GM21390 (cell line): ENCODE results near the gene IGLON5.

Experiments
- ATAC-seq: cut with Tn5 transposase; IDR thresholded peaks from one replicate; pipeline ENCODE4 v1.9.1; 2021; ENCODE audit not compliant: unreplicated experiment

The IGLON5 gene

DNA sequence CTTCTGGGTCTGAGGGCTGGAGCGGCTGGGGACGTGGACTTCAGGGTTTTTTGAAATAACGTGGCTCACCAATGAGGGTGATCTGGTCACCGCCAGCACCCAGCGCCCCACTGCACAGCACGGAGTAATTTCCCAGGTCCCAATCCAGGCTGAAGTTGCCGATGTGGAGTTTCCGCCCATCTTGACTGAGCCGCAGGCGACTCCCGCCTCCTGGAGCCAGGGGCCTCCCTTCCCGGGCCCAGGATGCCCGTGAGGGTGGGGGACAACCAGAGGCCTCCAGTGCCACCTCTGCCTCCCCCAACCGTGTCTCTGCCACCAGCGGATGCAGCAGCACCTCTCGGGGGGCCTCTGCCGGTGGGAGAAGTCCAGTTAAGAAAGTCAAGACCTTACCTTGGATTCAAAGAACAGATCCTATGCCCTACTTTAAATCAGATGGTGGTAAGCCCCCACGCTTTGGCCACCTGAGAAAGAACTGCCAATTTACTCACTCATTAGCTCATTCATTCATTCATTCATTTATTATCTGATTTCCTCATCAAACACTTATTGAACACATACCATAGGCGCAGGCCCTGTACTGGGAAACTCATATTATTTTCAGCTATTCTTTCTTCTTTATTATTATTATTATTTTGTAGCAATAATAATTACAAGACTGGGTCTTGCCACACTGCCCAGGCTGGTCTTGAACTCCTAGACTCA, 26.6 kb downstream of the IGLON5 start:
- ATAC-seq, result no peak

DNA sequence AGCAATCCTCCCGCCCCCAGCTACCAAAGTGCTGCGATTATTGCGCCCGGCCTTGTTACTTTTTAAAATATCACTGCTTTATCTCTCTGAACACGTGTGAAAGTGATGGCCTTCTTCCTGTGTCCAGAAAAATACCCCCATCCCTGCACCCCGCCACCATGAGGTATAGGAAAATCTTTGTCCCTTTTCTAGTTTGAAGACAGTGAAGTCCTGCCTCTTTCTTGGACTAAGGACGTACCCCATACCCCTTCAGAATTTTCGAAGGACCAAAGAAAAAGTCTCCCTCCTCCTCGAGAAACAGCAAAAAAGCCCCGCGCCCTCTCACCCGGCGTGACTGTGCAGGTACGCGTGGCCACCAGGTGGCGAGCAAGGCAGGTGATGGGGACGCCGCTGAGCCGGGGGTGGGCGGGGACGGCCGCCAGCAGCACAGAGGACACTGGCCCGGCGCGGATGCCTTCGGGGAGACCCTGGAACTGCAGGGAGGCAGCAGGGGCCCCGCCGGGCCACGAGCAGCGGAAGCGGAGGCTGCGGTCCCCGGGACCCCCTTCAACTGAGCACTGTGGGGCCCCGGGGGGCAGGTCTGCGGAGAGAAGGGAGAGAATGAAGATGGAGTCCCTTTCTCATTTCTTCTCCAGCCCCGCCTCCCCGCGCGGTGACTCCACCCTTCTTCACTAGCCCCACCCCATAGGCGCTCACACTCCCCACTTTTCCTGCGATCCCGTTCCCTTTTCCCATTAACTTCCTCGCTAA, 27.3 kb downstream of the IGLON5 start:
- ATAC-seq, result peak; percentile 62

DNA sequence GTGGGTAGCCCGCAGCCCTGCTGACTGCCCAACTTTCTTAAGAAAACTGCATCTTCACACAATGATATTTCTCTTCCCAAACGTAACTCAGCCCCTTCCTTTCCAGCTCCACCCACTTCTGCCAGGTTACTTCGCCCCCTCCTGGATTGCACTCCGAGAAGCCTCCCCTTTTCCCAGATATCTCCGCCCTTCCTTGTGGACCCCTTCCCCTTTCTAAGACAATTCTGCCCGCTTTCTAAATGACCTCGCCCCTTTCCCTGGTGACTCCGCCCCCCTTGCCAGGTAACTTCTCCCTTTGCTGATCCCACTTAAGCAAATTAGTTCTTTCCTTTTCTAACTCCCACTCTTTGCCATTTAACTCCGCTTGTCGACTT, 27.9 kb downstream of the IGLON5 start:
- ATAC-seq, result no peak

DNA sequence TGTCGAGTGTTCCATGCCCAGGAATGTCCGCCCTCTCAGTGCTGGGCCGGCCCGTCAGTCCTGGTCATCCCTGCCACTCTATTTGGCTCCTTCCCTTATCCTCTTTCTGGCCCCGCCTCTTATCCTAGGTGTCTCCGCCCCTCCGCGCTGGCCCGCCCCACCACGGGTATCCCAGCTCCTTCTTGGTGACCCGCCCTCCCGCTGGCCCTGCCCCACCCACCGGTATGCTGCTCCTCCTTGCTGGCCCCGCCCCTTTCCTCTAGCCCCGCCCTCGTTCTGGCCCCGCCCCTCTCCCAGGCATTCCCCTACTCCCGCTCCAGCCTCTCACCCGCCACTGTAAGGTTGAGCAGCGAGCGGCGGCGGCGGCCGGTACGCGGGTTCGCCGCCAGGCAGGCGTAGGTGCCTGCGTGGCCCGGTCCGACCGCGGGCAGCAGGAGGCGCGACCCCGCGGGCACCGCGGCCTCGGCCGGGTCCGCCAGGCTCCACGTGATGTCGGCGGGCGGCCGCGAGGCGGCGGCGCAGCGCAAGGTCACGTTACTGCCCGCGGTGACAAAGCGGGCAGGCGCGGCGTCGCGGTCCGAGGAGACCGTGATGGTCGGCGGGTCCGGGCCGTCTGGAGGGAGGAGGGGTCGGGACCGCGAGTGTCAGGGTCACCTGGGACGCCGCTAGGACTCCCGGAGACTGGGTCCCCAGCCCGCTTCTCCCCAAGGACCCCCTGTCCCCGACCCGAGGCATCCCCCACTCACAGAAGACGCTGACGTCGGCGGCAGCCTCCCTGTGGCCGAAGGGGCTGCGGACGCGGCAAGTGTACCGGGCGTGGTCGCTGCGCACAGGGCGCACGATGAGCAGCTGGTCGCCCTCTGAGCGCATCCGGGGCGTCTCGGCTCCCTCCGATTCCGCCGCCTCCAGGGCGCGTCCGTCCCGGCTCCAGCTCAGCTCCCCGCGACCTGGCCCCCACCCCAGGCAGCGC, 28.5 kb downstream of the IGLON5 start:
- ATAC-seq, result peak; percentile 52

DNA sequence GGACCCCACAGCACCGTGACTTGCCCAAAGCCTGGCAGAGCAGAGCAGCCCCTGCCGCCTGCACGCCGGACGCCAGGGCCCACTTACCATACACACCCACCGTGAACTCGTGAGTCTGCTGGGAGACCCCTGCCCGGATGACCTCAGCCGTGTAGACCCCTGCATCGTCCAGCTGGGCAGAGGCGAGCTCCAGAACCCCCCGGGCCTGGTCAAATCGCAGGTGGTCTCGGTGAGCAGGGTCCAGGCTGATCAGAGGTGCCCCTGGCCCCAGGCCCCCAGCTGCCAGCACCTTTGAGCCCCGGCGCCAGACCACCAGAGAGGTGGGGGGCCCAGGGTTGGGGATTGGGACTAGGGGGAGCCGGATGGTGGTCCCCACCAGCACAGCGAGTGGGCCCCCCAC, 29.6 kb downstream of the IGLON5 start:
- ATAC-seq, result no peak

DNA sequence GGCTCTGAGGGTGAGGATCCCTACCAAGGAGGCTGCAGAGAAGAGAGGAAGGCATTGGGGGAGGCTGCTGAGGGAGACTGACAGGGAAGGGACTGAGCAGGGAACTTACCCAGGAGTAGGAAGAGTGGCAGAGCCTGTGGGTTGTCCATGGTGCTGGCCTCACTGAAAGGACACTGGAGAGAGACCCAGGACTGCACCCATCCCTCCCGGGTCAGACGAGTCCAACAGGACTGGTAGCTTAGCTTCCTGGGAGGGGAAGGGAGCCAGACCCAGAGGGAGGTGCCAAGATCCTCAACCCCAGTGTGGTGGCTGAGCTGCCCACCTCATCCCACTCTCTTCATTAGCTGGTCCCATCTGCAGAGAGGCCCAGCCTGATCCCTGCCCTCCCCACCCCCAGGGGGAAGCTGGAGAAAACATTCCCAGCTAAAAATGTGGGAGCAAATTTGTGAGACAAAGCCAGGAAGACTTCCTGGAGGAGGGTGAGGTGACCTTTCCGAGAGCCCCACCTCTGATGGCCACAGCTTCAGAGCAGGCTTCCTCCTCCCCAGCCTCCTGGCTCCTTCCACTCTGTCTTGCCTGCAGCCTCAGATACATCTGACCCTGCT, 30.6 kb downstream of the IGLON5 start, which contains the start of gene VSIG10L:
Gene VSIG10L, minus strand, starts transcription at position 164 of the 605 bp plus-strand sequence. Its CDS starts 15 bp downstream, at position 149.
- no peak for ATAC-seq

DNA sequence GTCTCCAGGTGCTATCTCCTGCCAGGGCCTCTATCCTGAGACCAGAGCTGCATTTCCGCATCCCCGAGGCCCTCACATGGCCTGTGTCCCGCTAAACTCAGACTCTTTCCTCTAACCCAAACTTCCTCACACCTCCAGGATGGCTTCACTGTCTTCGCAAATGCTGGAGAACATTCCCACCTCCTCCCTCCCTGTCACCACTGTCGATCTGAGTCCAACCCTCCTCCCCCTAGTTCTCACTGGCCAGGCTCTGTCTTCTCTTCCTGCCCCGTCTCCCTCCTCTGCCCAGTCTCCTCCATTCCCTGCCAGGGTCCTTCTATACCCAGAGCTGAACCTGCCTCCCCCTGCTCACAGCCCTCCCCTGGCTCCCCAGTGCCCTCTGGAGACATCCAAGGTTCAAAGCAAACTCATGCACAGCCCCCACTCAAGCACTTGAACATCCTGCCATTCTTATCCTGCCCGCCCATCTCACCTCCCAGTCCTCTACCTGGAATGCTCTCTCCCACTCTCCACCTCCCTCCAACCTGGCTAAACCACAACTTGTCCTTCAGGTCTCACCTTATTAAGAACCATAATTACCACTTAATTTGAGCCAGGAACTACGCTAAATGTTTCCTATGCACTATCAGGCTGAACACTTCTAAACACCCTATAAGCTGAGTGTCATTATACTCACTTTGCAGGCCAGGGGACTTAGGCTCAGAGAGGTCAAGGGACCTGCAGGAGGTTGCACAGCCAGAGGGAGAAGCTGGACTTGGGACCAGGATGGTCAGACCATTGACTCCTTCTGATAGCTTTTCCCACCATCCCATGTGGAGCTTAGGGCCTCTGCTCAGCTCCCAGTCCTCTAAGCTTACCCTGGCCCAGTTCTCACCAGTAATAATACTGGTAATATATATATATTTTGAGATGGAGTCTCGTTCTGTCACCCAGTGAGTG, 31.5 kb downstream of the IGLON5 start:
- no peak for ATAC-seq

DNA sequence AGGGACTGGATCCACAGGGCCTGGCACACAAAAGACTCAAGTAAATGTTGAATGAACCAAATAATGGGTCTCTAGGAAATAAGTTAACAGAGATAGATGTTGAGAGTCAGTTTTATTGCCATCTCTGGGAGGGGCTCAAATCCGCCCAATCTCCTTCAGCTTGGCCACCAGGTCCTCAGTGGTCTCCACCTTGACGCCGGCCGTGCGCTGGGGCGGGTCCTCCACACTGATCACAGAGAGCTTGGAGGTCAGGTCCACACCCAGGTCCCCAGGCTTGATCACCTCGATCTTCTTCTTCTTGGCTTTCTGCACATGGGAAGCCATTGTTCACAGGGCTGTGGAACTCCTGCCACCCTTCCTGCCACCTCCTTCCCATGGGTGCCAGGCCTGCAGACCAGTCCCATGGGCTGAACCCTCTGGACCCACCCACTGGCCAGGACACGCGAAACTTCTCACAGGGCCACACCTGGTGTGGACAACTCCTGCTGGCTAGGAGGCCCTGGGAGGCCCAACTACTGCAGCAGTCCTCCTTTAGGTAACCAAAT, 33.7 kb downstream of the IGLON5 start:
- no peak for ATAC-seq

DNA sequence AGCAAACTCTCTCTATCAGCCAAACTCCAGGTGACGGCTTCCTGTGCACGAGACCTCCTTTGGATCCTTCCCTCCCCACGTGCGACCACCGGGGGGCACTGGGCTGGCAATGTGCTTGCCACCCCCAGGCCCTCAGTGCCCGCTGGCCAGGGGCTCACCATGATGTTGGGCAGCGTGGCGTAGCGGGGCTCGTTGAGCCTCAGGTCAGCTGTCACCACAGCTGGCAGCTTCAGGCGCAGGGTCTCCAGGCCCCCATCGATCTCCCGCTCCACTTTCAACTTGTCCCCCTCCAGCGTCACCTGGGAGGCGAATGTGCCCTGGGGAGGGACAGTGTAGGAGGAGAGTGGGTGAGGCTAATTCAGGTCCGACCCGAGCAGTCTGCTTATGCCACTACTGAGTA, 35.3 kb downstream of the IGLON5 start:
- no peak for ATAC-seq

DNA sequence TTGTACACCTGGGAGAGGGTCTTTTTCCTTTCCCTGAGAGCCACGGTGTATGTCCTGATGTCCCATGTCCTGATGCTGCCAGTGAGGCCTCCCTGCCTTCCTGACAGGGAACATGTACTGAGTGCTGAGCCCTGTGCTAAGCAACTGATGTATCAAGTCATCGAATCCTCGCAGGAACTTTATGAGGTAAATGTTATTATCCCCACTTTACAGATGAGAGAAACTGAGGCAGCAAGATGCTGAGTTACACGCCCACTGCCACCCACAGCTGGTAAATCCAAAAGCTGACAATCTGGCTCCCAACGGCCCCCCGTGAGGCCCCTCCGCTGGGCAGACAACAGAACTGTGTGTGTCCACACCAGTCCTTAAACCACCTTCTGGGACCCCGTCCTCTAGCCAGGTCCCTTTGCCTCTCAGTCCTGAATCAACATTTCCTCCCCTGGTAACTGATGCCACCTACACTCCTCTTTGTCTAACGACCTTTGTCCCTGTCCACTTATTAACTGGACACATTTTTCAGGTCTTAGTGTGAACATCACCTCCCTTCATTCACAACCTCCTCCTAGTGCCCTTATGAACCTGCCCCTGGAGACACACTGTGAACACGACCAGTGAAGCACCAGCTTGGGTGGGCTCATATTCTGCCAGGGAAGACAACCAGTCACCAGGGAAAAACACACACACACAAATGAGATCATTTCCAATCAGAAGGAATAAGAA, 35.9 kb downstream of the IGLON5 start:
- no peak for ATAC-seq

DNA sequence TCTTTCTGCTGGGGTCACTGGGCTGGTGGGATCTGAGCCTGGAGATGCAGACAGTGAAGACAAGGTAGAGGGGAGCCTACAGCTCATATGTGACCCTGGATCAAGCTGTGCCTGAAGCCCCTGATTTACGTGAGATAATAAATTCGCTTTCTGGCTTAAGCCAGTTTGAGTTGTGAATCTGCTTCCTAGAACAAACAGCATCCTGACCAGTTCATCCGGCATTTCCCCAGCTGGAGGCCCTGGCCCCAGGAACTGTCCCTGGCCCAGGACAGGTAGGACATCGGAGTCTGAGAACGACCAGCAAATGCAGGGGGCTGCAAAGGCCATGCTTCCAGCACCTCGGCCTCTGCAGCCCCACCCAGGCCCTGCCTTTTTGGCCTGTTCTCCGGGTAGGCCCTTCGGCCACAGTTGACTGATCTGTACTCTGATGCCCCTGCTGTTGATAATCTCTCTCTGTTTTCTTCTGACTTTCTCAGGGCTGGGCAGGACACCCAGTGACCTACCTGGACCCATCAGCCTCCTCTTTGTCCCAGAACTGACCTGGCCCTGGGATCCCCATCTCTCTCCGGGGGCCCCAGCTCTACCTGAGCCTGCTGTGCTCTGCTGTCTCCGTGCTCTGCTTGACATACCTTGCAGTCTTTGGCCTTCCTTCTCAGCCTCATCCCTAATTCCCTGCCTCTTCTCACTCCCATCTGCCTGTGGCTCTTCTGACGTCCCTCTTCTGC, 40.0 kb downstream of the IGLON5 start:
- ATAC-seq, result no peak

DNA sequence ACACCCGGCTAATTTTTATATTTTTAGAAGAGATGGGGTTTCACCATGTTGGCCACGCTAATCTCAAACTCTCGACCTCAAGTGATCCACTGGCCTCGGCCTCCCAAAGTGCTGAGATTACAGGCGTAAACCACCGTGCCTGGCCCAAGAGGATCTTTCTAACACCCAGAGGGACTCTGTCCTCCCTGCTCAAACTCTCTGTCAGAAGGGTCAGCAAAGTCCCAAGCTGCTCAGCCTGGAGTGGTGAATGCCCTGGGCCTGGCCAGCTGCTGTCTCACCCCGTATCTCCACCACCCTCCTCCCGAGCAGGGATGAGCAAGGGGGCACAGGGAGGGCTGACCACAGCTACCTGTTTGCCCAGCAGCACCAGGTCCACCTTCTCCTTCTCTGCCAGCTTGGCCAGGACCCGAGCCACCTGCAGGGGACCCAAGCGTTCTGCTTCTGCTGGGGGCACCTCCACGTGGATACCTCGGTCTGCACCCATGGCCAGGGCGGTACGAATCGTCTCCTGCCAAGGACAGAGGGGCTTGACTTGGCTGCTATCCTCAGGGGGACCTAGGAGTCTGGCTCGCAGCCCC, 41.4 kb downstream of the IGLON5 start:
- no peak for ATAC-seq

DNA sequence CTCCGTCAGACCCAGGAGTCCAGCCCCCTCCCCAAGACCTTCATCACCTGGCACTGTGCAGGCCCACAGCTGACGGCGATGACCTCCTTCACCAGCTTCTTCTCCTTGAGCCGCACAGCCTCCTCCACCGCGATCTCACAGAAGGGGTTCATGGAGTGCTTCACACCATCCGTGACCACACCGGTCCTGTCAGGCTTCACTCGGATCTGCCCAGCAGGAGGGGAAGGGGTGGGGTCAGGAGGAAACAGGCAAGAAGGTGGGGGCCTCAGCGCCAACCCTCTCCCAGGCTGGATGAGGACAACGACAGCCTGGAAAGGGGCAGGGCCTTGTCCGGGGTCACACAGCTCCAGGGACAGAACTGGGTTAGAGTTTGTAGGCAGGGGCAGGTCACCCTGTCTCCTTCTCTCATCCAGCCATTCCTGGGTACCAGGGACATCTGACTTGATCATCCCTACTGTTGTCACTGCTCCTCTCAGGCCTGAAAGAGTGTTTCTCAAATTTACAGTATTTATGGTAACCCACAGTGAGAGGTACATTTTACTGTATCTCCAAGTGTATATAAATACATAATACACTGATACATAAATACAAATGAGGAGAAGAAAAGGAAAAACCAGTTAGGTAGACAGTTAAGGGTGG, 42.8 kb downstream of the IGLON5 start:
- ATAC-seq, result no peak

DNA sequence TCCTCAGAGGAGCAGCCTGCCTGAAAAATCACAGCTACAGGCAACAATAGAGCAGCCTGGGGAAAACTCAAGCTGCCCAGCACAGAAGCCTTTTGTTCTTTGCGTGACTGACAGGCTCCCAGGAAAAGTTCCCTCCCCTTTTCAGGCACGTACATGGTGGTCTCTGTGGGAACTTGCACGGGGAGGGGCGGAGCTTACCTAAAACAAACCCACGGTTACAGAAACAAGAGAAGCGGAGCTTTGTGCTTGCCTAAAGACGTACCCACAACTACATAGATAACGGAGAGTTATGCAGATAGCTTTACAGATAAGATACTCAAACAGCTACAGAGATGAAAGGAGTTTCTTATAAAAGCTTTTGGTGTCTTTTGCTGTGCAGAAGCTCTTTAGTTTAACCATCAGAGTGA, 43.3 kb downstream of the IGLON5 start:
- no peak for ATAC-seq

DNA sequence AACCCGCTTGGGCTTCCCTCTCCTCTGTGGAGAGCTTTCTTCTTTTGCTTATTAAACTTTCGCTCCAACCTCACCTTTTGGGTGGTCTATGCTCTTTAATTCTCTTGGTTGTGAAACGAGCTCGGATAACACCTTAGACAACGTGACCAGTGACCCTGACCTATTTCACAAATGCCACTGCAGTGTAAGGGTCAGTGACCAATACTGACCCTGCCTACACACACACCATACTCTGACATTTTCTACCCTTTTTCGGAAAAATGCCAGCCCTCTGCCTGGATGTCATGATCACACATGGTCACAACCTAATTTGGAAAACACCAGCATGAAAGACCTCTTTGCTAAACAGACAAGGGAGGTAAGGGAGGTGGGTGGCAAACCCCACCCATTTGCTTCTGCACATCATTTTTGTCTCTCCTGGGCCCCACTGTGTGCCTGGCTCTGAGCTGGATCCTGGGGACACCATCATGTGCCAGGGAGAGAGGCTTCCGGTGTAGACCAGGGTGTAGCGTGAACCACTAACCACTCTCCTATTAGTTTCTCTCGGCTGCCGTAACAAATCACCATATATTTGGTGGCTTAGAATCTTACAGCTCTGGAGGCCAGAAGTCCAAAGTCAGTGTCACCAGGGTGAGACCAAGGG, 44.8 kb downstream of the IGLON5 start:
- ATAC-seq, result no peak

DNA sequence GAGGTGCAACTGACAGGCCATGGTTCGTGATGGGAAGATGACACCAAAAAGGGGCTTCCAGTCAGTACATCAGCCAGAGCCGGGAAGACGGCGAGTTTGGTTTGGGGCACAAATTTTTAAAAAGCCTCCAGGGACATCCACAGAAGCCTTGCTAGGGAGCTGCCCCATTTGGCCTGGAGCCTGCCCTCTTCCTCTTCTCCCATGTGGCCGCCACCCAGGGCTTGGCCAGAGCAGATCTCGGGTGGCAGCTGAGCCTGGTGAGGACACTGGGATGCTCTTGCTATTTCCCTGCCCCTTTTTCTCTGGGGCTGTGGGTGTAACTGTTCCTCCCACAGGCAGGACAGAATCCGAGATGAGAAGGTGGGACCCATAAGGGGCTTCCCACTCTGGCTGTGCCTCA, 46.5 kb downstream of the IGLON5 start:
- ATAC-seq, result no peak

DNA sequence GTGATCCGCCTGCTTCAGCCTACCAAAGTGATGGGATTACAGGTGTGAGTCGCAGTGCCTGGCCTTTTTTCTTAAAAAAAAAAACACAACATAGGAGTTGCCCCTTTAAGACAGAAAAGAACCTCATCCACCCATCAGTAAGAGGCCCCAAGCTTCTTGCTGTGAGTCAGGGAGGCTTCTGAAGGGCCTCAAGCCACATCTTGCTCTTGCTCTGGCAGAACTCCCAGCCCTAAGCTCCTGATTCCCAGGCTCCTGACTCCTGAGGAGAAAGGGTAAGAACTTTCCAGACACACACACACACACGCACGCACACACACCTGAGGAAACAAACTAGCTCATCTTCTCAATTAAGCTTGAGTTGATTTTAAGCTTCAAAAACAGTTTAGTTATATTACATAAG, 47.9 kb downstream of the IGLON5 start:
- ATAC-seq, result no peak
